Panc1 (cell line): ENCODE data around the gene CHST8. TPM values are rescaled to one million over a fixed set of nuclear protein-coding genes. Genes with fewer than 3 reads are reported as not detected.

ENCODE experiments used
- ATAC-seq: fragments of 200-7000 bp; cut with Tn5 transposase; 2 replicates; pipeline ENCODE4 v1.9.1; 2020; ENCODE audit warnings: mild to moderate bottlenecking, moderate library complexity
- BruUV-seq: library from RNA; stranded (reverse); fragments of 400-500 nt; replicated peaks from 2 replicates; lab custom pipeline; 2021; lab: Mats Ljungman, UMichigan
- CTCF ChIA-PET: fragments of 300-600 bp; sonication (Branson Sonifier 250); formaldehyde crosslinking; loops from one replicate; lab custom pipeline; 2022; ENCODE audit warnings: antibody characterized with exemption; lab: Charles Lee
- POLR2A ChIA-PET: fragments of 300-600 bp; sonication (Branson Sonifier 250); formaldehyde crosslinking; loops from one replicate; lab custom pipeline; 2022; ENCODE audit warnings: antibody characterized with exemption; lab: Charles Lee
- DNase-seq: peaks from one replicate; pipeline ENCODE4 v3.0.0-alpha.2; 2010; ENCODE audit warnings: low read depth, low spot score
- H3K27ac ChIP-seq: 2 replicates; pipeline ENCODE4 v1.5.1; 2011; ENCODE audit warnings: mild to moderate bottlenecking, low read length, inconsistent platforms
- H3K27me3 ChIP-seq: fragments of 200-500 bp; sonication (Bioruptor generic); 2 replicates; pipeline ENCODE4 v1.6.0; 2014; ENCODE audit warnings: low read length, inconsistent platforms; ENCODE audit not compliant: control insufficient read depth, insufficient read depth
- H3K36me3 ChIP-seq: fragments of 200-500 bp; sonication (Bioruptor generic); 2 replicates; pipeline ENCODE4 v1.5.1; 2014; ENCODE audit warnings: inconsistent platforms, mild to moderate bottlenecking, low read length, moderate library complexity; ENCODE audit not compliant: control insufficient read depth, insufficient read depth
- H3K4me1 ChIP-seq: 2 replicates; pipeline ENCODE4 v1.5.1; 2011; ENCODE audit warnings: inconsistent platforms, mild to moderate bottlenecking, low read length, moderate library complexity; ENCODE audit not compliant: control insufficient read depth, insufficient read depth
- H3K4me3 ChIP-seq, 2 experiments: 2 replicates each; pipeline ENCODE4 v1.5.1; 2011 to 2012; ENCODE audit warnings: low read depth in 2 of 2, low read length in 2 of 2, mild to moderate bottlenecking in 2 of 2, inconsistent platforms in 1 of 2, moderate library complexity in 1 of 2
- H3K9me3 ChIP-seq: fragments of 200-500 bp; sonication (Bioruptor generic); 2 replicates; pipeline ENCODE4 v1.5.1; 2014; ENCODE audit warnings: low read depth, mild to moderate bottlenecking, inconsistent platforms, low read length, moderate library complexity; ENCODE audit not compliant: control insufficient read depth, insufficient read depth
- CTCF ChIP-seq: fragments of 450-650 bp; IDR thresholded peaks from 2 replicates; pipeline ENCODE4 v1.5.1; 2017; ENCODE audit warnings: mild to moderate bottlenecking
- POLR2AphosphoS5 ChIP-seq: IDR thresholded peaks from 2 replicates; pipeline ENCODE4 v1.6.1; 2012; ENCODE audit warnings: mild to moderate bottlenecking, low read depth, low read length, moderate library complexity
- REST ChIP-seq, 2 experiments: IDR thresholded peaks; 2 replicates each; pipeline ENCODE4 v1.6.1; 2011 to 2012; ENCODE audit warnings: low read depth in 2 of 2, control low read depth in 1 of 2, low read length in 1 of 2, mild to moderate bottlenecking in 1 of 2, moderate library complexity in 1 of 2; ENCODE audit not compliant: insufficient read depth in 1 of 2
- SIN3A ChIP-seq: IDR thresholded peaks from 2 replicates; pipeline ENCODE4 v1.6.1; 2012; ENCODE audit warnings: low read depth, mild to moderate bottlenecking, low read length, moderate library complexity, borderline replicate concordance; ENCODE audit not compliant: insufficient read depth
- TCF7L2 ChIP-seq: IDR thresholded peaks from 2 replicates; pipeline ENCODE4 v1.6.1; 2011; ENCODE audit warnings: mild to moderate bottlenecking, low read depth, low read length, inconsistent platforms
- in situ Hi-C: cut with HindIII; loops from 2 replicates; pipeline ENCODE4 v1.10.0; 2016; ENCODE audit warnings: low sequenced_read_pairs, low pct_unique_long_range_greater_than_20kb
- intact Hi-C: fragments of 100-400 bp; cut with micrococcal nuclease; formaldehyde crosslinking; loops from one replicate; pipeline ENCODE4 v1.10.0; 2022; ENCODE audit not compliant: unreplicated experiment
- total RNA-seq: library from RNA; stranded (reverse); gene quantifications from one replicate; pipeline ENCODE4 v1.2.1, GENCODE V29; 2021; ENCODE audit not compliant: unreplicated experiment

The CHST8 gene
- total RNA-seq, 1 experiment from 2014 or later, result 0.28 TPM

- no TSS peak for BruUV-seq
- Histone ChIP-seq H3K4me3 (no peak overlapping the region), H3K36me3 (no peaks in the 10 kb centered on the region), H3K9me3 (no peaks in the 10 kb centered on the region), H3K27me3 (peaks cover 15% of the 10 kb centered on the region), H3K27ac (no peak overlapping the region), H3K4me1 (no peaks in the 10 kb centered on the region)
- intact Hi-C loops, result no loop called here
- CTCF ChIA-PET, result no interaction called here
- TF ChIP-seq CTCF, result no peak
- no peak for TF ChIP-seq SIN3A
- TF ChIP-seq REST (IDR thresholded peaks at IDR 0.05; ENCODE audit: insufficient read depth in 1 of 2, low read depth in 2 of 2, low read length in 1 of 2), result no peak
- TF ChIP-seq TCF7L2, result no peak
- no peak for TF ChIP-seq POLR2AphosphoS5
- DNase-seq (no peak), ATAC-seq (0 out of 2 replicates have a peak, but pooled peaks have one; percentile 33)
- in situ Hi-C loops, result no loop called here
- POLR2A ChIA-PET, result no interaction called here
Observed at GRCh38 chr19:33621065-33621785, 528 bp upstream of the CHST8 start.

- no peaks in the 10 kb centered on the region for H3K4me1 ChIP-seq
- peaks cover 18% of the 10 kb centered on the region for H3K27me3 ChIP-seq
- DNase-seq, result no peak
- no peak for ATAC-seq
- no peaks in the 10 kb centered on the region for H3K9me3 ChIP-seq
- H3K36me3 ChIP-seq, result no peaks in the 10 kb centered on the region
- no peak for TF ChIP-seq CTCF
- no peak for TF ChIP-seq SIN3A
- no peak for TF ChIP-seq REST (IDR thresholded peaks at IDR 0.05; ENCODE audit: insufficient read depth in 1 of 2, low read depth in 2 of 2, low read length in 1 of 2)
- no peak for TF ChIP-seq POLR2AphosphoS5
- TF ChIP-seq TCF7L2, result no peak
- ChIA-PET POLR2A (interaction anchor here (0.6 kb wide), 1 partner anchor 27 kb away, joined by 3 read pairs; no protein-coding TSS in a partner anchor), CTCF (no interaction called here)
- H3K27ac ChIP-seq, result no peak overlapping the region
- BruUV-seq, result no TSS peak
- intact Hi-C loops, result no loop called here
- no peak overlapping the region; a peak in 1 of 4 replicates for H3K4me3 ChIP-seq
- in situ Hi-C loops, result no loop called here
Observed at GRCh38 chr19:33622505-33622808, 704 bp downstream of the CHST8 start.
